Endodermal cell (in vitro differentiated cells): ENCODE measurements around the gene ZFYVE28. TPM values are rescaled to one million over a fixed set of nuclear protein-coding genes. Genes with fewer than 3 reads are reported as not detected.

Experiments
- DNase-seq: peaks from one replicate; pipeline ENCODE4 v3.0.0-alpha.2; 2017
- H3K27ac ChIP-seq: 2 replicates; pipeline ENCODE4 v1.5.1; 2013; ENCODE audit warnings: mild to moderate bottlenecking, low read depth, low read length, moderate library complexity
- H3K27me3 ChIP-seq: 2 replicates; pipeline ENCODE4 v1.6.1; 2013; ENCODE audit warnings: mild to moderate bottlenecking, low read length, moderate library complexity; ENCODE audit not compliant: insufficient read depth, control insufficient read depth, poor library complexity, severe bottlenecking
- H3K36me3 ChIP-seq: 2 replicates; pipeline ENCODE4 v1.7.0; 2013; ENCODE audit warnings: mild to moderate bottlenecking, low read length, moderate library complexity; ENCODE audit not compliant: control insufficient read depth, insufficient read depth
- H3K4me1 ChIP-seq: one replicate; pipeline ENCODE4 v1.7.0; 2013; ENCODE audit warnings: low read length; ENCODE audit not compliant: control insufficient read depth, insufficient read depth
- H3K4me3 ChIP-seq: 2 replicates; pipeline ENCODE4 v1.5.1; 2013; ENCODE audit warnings: mild to moderate bottlenecking, low read length, moderate library complexity
- H3K9ac ChIP-seq: 2 replicates; pipeline ENCODE4 v1.6.1; 2013; ENCODE audit warnings: mild to moderate bottlenecking, low read length, moderate library complexity; ENCODE audit not compliant: poor library complexity, severe bottlenecking; ENCODE audit errors: extremely low read depth
- H3K9me3 ChIP-seq: 2 replicates; pipeline ENCODE4 v1.6.1; 2013; ENCODE audit warnings: mild to moderate bottlenecking, low read length, moderate library complexity; ENCODE audit not compliant: control insufficient read depth
- H3K27ac Mint-ChIP-seq: 2 replicates; pipeline ENCODE4 v1.8.0; 2020; ENCODE audit warnings: mixed read lengths
- H3K27me3 Mint-ChIP-seq: 2 replicates; pipeline ENCODE4 v1.8.0; 2021; ENCODE audit warnings: mild to moderate bottlenecking, mixed read lengths; ENCODE audit not compliant: insufficient read depth
- H3K36me3 Mint-ChIP-seq: 2 replicates; pipeline ENCODE4 v1.8.0; 2020; ENCODE audit warnings: low read depth, mixed read lengths
- H3K4me1 Mint-ChIP-seq: 2 replicates; pipeline ENCODE4 v1.8.0; 2020; ENCODE audit warnings: mixed read lengths
- H3K4me3 Mint-ChIP-seq: 2 replicates; pipeline ENCODE4 v1.8.0; 2020; ENCODE audit warnings: mild to moderate bottlenecking, moderate library complexity, mixed read lengths
- H3K9me3 Mint-ChIP-seq: 2 replicates; pipeline ENCODE4 v1.8.0; 2020; ENCODE audit warnings: mild to moderate bottlenecking, mixed read lengths
- CTCF ChIP-seq: fragments of 200-600 bp; sonication (generic); conservative IDR thresholded peaks from 2 replicates; pipeline ENCODE4 v1.5.0; 2021; ENCODE audit warnings: antibody characterized with exemption, mild to moderate bottlenecking
- WGBS, 2 experiments: methylation state at CpG; one replicate each; pipeline versions ENCODE4 v1.1.5 to v1.1.7; 2013; ENCODE audit warnings: missing lambda C conversion rate in 2 of 2, mixed read lengths in 1 of 2; ENCODE audit not compliant: insufficient coverage in 1 of 2, insufficient read length in 1 of 2; 5-methylcytosine and 5-hydroxymethylcytosine counted together
- total RNA-seq, 2 donors: library from RNA; stranded (reverse); fragmentation: NEBNext Ultra II Directional in 1 of 2; extraction: Animal tissue kit (Norgen Biotek cat#: 25700) in 1 of 2; gene quantifications; 2 replicates in 1 of 2; 3 replicates in 1 of 2; pipeline ENCODE4 v1.2.1, GENCODE V29; 2021

ZFYVE28 gene
- total RNA-seq, 2 donors from 2014 or later = 0.73 to 1.6 TPM

GRCh38 chr4:2331519-2332200 lies 86.8 kb downstream of the ZFYVE28 start:
- H3K9me3 Mint-ChIP-seq = peaks cover 4% of the 10 kb centered on the region
- no peak overlapping the region for H3K27ac Mint-ChIP-seq
- TF ChIP-seq CTCF = no peak
- H3K9ac ChIP-seq = no peak overlapping the region
- H3K4me3 ChIP-seq = no peak overlapping the region
- no peaks in the 10 kb centered on the region for H3K27me3 Mint-ChIP-seq
- no peaks in the 10 kb centered on the region for H3K4me1 ChIP-seq
- WGBS, 2 experiments = 85 to 87% methylated on average over 4 to 13 of the region's 13 CpGs
- H3K27ac ChIP-seq = no peak overlapping the region
- H3K4me3 Mint-ChIP-seq = no peak overlapping the region
- no peaks in the 10 kb centered on the region for H3K4me1 Mint-ChIP-seq
- no peaks in the 10 kb centered on the region for H3K36me3 ChIP-seq
- no peaks in the 10 kb centered on the region for H3K36me3 Mint-ChIP-seq
- peaks cover 14% of the 10 kb centered on the region for H3K9me3 ChIP-seq
- DNase-seq = no peak
- no peaks in the 10 kb centered on the region for H3K27me3 ChIP-seq

GRCh38 chr4:2331043-2331420 lies 87.4 kb downstream of the ZFYVE28 start:
- no peak overlapping the region for H3K27ac Mint-ChIP-seq
- no peaks in the 10 kb centered on the region for H3K4me1 ChIP-seq
- no peak overlapping the region for H3K4me3 Mint-ChIP-seq
- H3K27me3 Mint-ChIP-seq = no peaks in the 10 kb centered on the region
- H3K36me3 ChIP-seq = no peaks in the 10 kb centered on the region
- H3K27me3 ChIP-seq = no peaks in the 10 kb centered on the region
- no peak overlapping the region for H3K27ac ChIP-seq
- no peaks in the 10 kb centered on the region for H3K36me3 Mint-ChIP-seq
- H3K9ac ChIP-seq = no peak overlapping the region
- H3K9me3 ChIP-seq = peaks cover 14% of the 10 kb centered on the region
- no peak for DNase-seq
- peaks cover 4% of the 10 kb centered on the region for H3K9me3 Mint-ChIP-seq
- no peaks in the 10 kb centered on the region for H3K4me1 Mint-ChIP-seq
- no peak for TF ChIP-seq CTCF
- H3K4me3 ChIP-seq = no peak overlapping the region
- 75 to 87% methylated on average over 6 to 11 of the region's 11 CpGs for WGBS, 2 experiments

- Mint-ChIP-seq H3K4me1 (no peaks in the 10 kb centered on the region), H3K9me3 (peaks cover 4% of the 10 kb centered on the region), H3K27me3 (no peaks in the 10 kb centered on the region), H3K36me3 (no peaks in the 10 kb centered on the region), H3K4me3 (no peak overlapping the region), H3K27ac (no peak overlapping the region)
- no peak overlapping the region for H3K4me3 ChIP-seq
- H3K27me3 ChIP-seq = no peaks in the 10 kb centered on the region
- no peak for TF ChIP-seq CTCF
- H3K27ac ChIP-seq = no peak overlapping the region
- no peak for DNase-seq
- 83 to 87% methylated on average over 15 to 19 of the region's 19 CpGs for WGBS, 2 experiments
- H3K9ac ChIP-seq = no peak overlapping the region
- peaks cover 14% of the 10 kb centered on the region for H3K9me3 ChIP-seq
- no peaks in the 10 kb centered on the region for H3K36me3 ChIP-seq
- H3K4me1 ChIP-seq = no peaks in the 10 kb centered on the region
These were observed 88.1 kb downstream of the ZFYVE28 start for GRCh38 chr4:2330091-2331042.
